ENCODE data around the gene BAHCC1. TPM values are rescaled to one million over a fixed set of nuclear protein-coding genes. Genes with fewer than 3 reads are reported as not detected.

Gene BAHCC1
- total and polyA plus RNA-seq, 9 of the 15 experiments (the other 6 are each of a cell fraction or from before 2014, with no cell fraction given) = 0.14 to 26.9 (median 5.0) TPM

DNA sequence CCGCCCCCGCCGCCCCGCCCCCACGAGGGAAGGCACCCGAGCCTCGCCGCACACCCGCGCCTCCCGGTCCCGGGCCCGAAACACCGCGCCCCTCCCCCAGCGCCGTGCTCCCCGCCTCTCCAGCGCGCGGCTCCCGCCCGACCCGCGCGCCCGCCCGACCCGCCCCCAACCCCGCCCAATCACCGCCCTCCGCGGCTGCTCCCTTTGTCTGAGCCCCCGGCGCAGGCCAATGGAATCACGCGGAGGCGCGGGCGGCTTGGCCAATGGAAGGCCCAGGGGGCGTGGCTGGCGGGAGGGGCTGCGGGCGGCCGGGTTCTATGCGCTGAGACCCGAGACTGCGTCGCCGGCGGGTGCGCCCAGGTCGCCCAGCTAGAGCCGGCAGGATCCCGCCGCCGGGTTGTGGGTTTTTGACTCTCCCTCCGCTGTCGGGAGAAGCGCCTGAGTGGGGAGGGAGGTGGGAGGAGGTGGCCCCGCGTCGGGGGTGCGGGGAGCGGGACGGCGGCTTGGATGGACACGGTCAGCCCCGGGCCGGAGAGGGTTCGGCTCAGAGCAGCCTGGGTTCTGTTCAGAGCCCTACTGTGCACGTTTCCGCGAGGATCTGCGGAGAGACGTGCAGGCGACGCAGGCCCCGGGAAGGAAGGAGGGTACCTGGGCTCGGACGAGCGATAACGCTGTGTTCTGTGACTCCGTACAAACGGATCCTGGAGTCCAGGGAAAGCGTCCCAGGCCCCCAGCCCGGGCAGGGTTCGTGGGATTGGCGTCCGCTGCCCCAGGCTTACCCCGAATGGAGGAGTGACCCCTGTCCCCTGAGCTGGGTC, 49.0 kb upstream of the BAHCC1 start (continued):
- TF ChIP-seq, protein P1, sequence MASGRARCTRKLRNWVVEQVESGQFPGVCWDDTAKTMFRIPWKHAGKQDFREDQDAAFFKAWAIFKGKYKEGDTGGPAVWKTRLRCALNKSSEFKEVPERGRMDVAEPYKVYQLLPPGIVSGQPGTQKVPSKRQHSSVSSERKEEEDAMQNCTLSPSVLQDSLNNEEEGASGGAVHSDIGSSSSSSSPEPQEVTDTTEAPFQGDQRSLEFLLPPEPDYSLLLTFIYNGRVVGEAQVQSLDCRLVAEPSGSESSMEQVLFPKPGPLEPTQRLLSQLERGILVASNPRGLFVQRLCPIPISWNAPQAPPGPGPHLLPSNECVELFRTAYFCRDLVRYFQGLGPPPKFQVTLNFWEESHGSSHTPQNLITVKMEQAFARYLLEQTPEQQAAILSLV (tag; IDR thresholded peaks at IDR 0.05) = no peak
- no peak for TF ChIP-seq RAD21 (CRISPR knock-in tag; conservative IDR thresholded peaks at IDR 0.05 in 1 of 2, IDR thresholded peaks at IDR 0.05 in 1 of 2)
- TF ChIP-seq ATF1 (CRISPR knock-in tag; IDR thresholded peaks at IDR 0.05) = no peak; the same call in 1 of the 2 replicates
- peak; percentile 21; the same call in 1 of the 2 replicates for TF ChIP-seq ATF1 (tag; IDR thresholded peaks at IDR 0.05)
- TF ChIP-seq, protein P2, sequence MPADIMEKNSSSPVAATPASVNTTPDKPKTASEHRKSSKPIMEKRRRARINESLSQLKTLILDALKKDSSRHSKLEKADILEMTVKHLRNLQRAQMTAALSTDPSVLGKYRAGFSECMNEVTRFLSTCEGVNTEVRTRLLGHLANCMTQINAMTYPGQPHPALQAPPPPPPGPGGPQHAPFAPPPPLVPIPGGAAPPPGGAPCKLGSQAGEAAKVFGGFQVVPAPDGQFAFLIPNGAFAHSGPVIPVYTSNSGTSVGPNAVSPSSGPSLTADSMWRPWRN (IDR thresholded peaks at IDR 0.05; ENCODE audit: low read depth) = no peak
- no peak for TF ChIP-seq ZNF778 (CRISPR knock-in tag; IDR thresholded peaks at IDR 0.05)
- no peak for TF ChIP-seq MAFG (tag; conservative IDR thresholded peaks at IDR 0.05)
- no peak for TF ChIP-seq HSF4 (CRISPR knock-in tag; IDR thresholded peaks at IDR 0.05; ENCODE audit: borderline replicate concordance)
- TF ChIP-seq E2F3 (CRISPR knock-in tag; IDR thresholded peaks at IDR 0.05) = peak; percentile 47; the same call in 1 of the 2 replicates
- TF ChIP-seq RBM14 (IDR thresholded peaks at IDR 0.05; ENCODE audit: borderline replicate concordance, insufficient read depth, low read depth, low read length) = no peak
- TF ChIP-seq FOXK1 (CRISPR knock-in tag; IDR thresholded peaks at IDR 0.05; ENCODE audit: borderline replicate concordance) = 0 out of 2 replicates have a peak, but pooled peaks have one; percentile 76
- no peak for TF ChIP-seq ZNF175 (CRISPR knock-in tag; IDR thresholded peaks at IDR 0.05; ENCODE audit: low read depth)
- TF ChIP-seq, protein P3, sequence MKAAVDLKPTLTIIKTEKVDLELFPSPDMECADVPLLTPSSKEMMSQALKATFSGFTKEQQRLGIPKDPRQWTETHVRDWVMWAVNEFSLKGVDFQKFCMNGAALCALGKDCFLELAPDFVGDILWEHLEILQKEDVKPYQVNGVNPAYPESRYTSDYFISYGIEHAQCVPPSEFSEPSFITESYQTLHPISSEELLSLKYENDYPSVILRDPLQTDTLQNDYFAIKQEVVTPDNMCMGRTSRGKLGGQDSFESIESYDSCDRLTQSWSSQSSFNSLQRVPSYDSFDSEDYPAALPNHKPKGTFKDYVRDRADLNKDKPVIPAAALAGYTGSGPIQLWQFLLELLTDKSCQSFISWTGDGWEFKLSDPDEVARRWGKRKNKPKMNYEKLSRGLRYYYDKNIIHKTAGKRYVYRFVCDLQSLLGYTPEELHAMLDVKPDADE (conservative IDR thresholded peaks at IDR 0.05; ENCODE audit: control insufficient read depth, low read depth, low read length) = no peak; the same call in 1 of the 2 replicates
- TF ChIP-seq SNIP1 (IDR thresholded peaks at IDR 0.05; ENCODE audit: low read depth) = no peak
- no peak for TF ChIP-seq MCM2 (IDR thresholded peaks at IDR 0.05; ENCODE audit: low read depth)
- 0 out of 2 replicates have a peak, but pooled peaks have one; percentile 6 for TF ChIP-seq ZNF76 (CRISPR knock-in tag; IDR thresholded peaks at IDR 0.05; ENCODE audit: borderline replicate concordance)
- no peak for TF ChIP-seq BCL6 (CRISPR knock-in tag; IDR thresholded peaks at IDR 0.05)
- no peak for TF ChIP-seq TOE1 (IDR thresholded peaks at IDR 0.05; ENCODE audit: borderline replicate concordance)
- no peak for TF ChIP-seq TOE1 (CRISPR knock-in tag; IDR thresholded peaks at IDR 0.05; ENCODE audit: borderline replicate concordance, low read depth)
- TF ChIP-seq, protein P4, sequence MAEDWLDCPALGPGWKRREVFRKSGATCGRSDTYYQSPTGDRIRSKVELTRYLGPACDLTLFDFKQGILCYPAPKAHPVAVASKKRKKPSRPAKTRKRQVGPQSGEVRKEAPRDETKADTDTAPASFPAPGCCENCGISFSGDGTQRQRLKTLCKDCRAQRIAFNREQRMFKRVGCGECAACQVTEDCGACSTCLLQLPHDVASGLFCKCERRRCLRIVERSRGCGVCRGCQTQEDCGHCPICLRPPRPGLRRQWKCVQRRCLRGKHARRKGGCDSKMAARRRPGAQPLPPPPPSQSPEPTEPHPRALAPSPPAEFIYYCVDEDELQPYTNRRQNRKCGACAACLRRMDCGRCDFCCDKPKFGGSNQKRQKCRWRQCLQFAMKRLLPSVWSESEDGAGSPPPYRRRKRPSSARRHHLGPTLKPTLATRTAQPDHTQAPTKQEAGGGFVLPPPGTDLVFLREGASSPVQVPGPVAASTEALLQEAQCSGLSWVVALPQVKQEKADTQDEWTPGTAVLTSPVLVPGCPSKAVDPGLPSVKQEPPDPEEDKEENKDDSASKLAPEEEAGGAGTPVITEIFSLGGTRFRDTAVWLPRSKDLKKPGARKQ (CRISPR knock-in tag; IDR thresholded peaks at IDR 0.05) = no peak
- peak; percentile 98 for TF ChIP-seq RBM25 (IDR thresholded peaks at IDR 0.05; ENCODE audit: low read depth, low read length, severe bottlenecking)
- TF ChIP-seq SAP30 (IDR thresholded peaks at IDR 0.05; ENCODE audit: borderline replicate concordance, insufficient read depth, low read depth, low read length, poor library complexity, severe bottlenecking) = peak; percentile 69
- no peak for TF ChIP-seq ZNF12 (CRISPR knock-in tag; IDR thresholded peaks at IDR 0.05)
- TF ChIP-seq CBFA2T3 (IDR thresholded peaks at IDR 0.05) = no peak
